ENCODE results near the gene UMAD1.

DNA sequence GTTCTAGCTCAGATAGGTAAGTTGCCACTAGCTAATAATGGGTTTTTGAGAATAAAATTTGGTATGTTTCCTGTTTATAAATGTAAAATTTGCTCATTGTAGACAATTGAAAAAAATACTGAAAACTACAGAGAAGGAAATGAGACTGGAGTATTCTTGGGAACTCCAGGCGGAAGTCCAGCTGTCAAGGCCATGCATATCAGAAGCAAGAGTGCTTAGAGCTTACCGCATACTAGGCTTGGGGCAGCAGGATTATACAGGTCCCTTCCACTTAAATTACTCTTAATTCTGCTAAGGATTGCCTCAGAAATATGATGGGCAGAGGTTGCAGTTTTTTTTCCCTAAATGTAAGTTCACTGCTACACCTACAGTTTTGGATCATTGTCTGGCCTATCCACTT is 26.6 kb downstream of the UMAD1 start:
- no peak for TF ChIP-seq POLR2A (IDR thresholded peaks at IDR 0.05)
- TF ChIP-seq, protein P1, sequence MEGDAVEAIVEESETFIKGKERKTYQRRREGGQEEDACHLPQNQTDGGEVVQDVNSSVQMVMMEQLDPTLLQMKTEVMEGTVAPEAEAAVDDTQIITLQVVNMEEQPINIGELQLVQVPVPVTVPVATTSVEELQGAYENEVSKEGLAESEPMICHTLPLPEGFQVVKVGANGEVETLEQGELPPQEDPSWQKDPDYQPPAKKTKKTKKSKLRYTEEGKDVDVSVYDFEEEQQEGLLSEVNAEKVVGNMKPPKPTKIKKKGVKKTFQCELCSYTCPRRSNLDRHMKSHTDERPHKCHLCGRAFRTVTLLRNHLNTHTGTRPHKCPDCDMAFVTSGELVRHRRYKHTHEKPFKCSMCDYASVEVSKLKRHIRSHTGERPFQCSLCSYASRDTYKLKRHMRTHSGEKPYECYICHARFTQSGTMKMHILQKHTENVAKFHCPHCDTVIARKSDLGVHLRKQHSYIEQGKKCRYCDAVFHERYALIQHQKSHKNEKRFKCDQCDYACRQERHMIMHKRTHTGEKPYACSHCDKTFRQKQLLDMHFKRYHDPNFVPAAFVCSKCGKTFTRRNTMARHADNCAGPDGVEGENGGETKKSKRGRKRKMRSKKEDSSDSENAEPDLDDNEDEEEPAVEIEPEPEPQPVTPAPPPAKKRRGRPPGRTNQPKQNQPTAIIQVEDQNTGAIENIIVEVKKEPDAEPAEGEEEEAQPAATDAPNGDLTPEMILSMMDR (IDR thresholded peaks at IDR 0.05): no peak
